OCI-LY3 (cell line): ENCODE data around the gene CCL20.

Experiments used
- H2AFZ ChIP-seq: fragments of 200-600, 300-600 bp; shearing (Covaris generic); 2 replicates; pipeline ENCODE4 v1.6.0; 2014; ENCODE audit warnings: antibody characterized with exemption, low read depth, low read length
- H3K27ac ChIP-seq: fragments of 200-600, 300-600 bp; sonication (generic); 2 replicates; pipeline ENCODE4 v1.5.1; 2014; ENCODE audit warnings: mild to moderate bottlenecking, low read length, moderate library complexity, mixed read lengths
- H3K27me3 ChIP-seq: fragments of 200-600, 300-600 bp; sonication (generic); 2 replicates; pipeline ENCODE4 v1.6.1; 2014; ENCODE audit warnings: low read depth, low read length, mixed read lengths
- H3K36me3 ChIP-seq: fragments of 200-600, 300-600 bp; sonication (generic); replicated peaks from 2 replicates; pipeline ENCODE3; 2014; ENCODE audit warnings: low read depth, low read length, mixed read lengths
- H3K4me1 ChIP-seq: fragments of 300-600, 200-600 bp; sonication (generic); 2 replicates; pipeline ENCODE4 v1.6.1; 2014; ENCODE audit warnings: low read length, mixed read lengths
- H3K4me2 ChIP-seq: fragments of 200-600, 300-600 bp; sonication (generic); 2 replicates; pipeline ENCODE4 v1.6.1; 2014; ENCODE audit warnings: low read length, mixed read lengths
- H3K4me3 ChIP-seq: fragments of 300-600, 200-600 bp; sonication (generic); 2 replicates; pipeline ENCODE4 v1.5.1; 2014; ENCODE audit warnings: antibody characterized with exemption, mild to moderate bottlenecking, low read length, moderate library complexity
- H3K79me2 ChIP-seq: fragments of 300-600, 200-600 bp; shearing (Covaris generic); 2 replicates; pipeline ENCODE4 v1.6.1; 2014; ENCODE audit warnings: mild to moderate bottlenecking, low read length, mixed read lengths
- H3K9ac ChIP-seq: fragments of 300-600, 200-600 bp; shearing (Covaris generic); 2 replicates; pipeline ENCODE4 v1.6.0; 2014; ENCODE audit warnings: mild to moderate bottlenecking, low read length, moderate library complexity
- H3K9me3 ChIP-seq: fragments of 200-600, 300-600 bp; shearing (Covaris generic); 2 replicates; pipeline ENCODE4 v1.6.1; 2014; ENCODE audit warnings: low read length, mixed read lengths; ENCODE audit not compliant: insufficient read depth
- H4K20me1 ChIP-seq: fragments of 200-600, 300-600 bp; sonication (generic); 2 replicates; pipeline ENCODE4 v1.6.1; 2016; ENCODE audit warnings: low read length, mixed read lengths; ENCODE audit not compliant: insufficient read depth
- CTCF ChIP-seq: fragments of 200-600, 300-600 bp; sonication (generic); IDR thresholded peaks from 2 replicates; pipeline ENCODE4 v1.5.1; 2014; ENCODE audit warnings: antibody characterized with exemption, low read length, low read depth
- EZH2phosphoT487 ChIP-seq: fragments of 200-600 bp; shearing (Covaris generic); IDR thresholded peaks from 2 replicates; pipeline ENCODE4 v1.6.1; 2018; ENCODE audit warnings: antibody characterized with exemption, mixed run types, low read depth

The CCL20 gene

GRCh38 chr2:227785293-227785692 is 28.3 kb upstream of the CCL20 start:
- Histone ChIP-seq H3K27ac (no peak overlapping the region), H3K79me2 (no peaks in the 10 kb centered on the region), H3K36me3 (no peaks in the 10 kb centered on the region), H3K4me2 (no peak overlapping the region), H2AFZ (no peak overlapping the region), H3K4me1 (no peaks in the 10 kb centered on the region), H4K20me1 (no peaks in the 10 kb centered on the region), H3K9me3 (no peaks in the 10 kb centered on the region), H3K27me3 (no peaks in the 10 kb centered on the region; the same call in 1 of the 2 replicates), H3K4me3 (no peak overlapping the region), H3K9ac (no peak overlapping the region)
- TF ChIP-seq CTCF (no peak), EZH2phosphoT487 (no peak)

GRCh38 chr2:227788561-227789018 is 25.1 kb upstream of the CCL20 start:
- Histone ChIP-seq H3K36me3 (no peaks in the 10 kb centered on the region), H3K4me1 (no peaks in the 10 kb centered on the region), H3K4me3 (no peak overlapping the region), H4K20me1 (no peaks in the 10 kb centered on the region), H3K27me3 (no peaks in the 10 kb centered on the region; the same call in 1 of the 2 replicates), H3K79me2 (no peaks in the 10 kb centered on the region), H3K27ac (no peak overlapping the region), H3K4me2 (no peak overlapping the region), H2AFZ (no peak overlapping the region), H3K9ac (no peak overlapping the region), H3K9me3 (no peaks in the 10 kb centered on the region)
- no peak for TF ChIP-seq EZH2phosphoT487
- no peak for TF ChIP-seq CTCF

GRCh38 chr2:227789803-227790202 is 23.8 kb upstream of the CCL20 start:
- Histone ChIP-seq H4K20me1 (no peaks in the 10 kb centered on the region), H3K79me2 (no peaks in the 10 kb centered on the region), H3K9ac (no peak overlapping the region), H3K27ac (no peak overlapping the region), H3K4me3 (no peak overlapping the region), H3K4me2 (no peak overlapping the region), H2AFZ (no peak overlapping the region), H3K27me3 (no peaks in the 10 kb centered on the region; the same call in 1 of the 2 replicates), H3K36me3 (no peaks in the 10 kb centered on the region), H3K9me3 (no peaks in the 10 kb centered on the region), H3K4me1 (no peaks in the 10 kb centered on the region)
- no peak for TF ChIP-seq CTCF
- no peak for TF ChIP-seq EZH2phosphoT487

- Histone ChIP-seq H3K4me1 (no peaks in the 10 kb centered on the region), H3K4me3 (no peak overlapping the region), H2AFZ (no peak overlapping the region), H3K9me3 (no peaks in the 10 kb centered on the region), H3K9ac (no peak overlapping the region), H3K27ac (no peak overlapping the region), H3K4me2 (no peak overlapping the region), H4K20me1 (no peaks in the 10 kb centered on the region), H3K27me3 (no peaks in the 10 kb centered on the region; the same call in 1 of the 2 replicates), H3K36me3 (no peaks in the 10 kb centered on the region), H3K79me2 (no peaks in the 10 kb centered on the region)
- TF ChIP-seq CTCF (no peak), EZH2phosphoT487 (no peak)
These were observed 20.4 kb upstream of the CCL20 start for GRCh38 chr2:227793148-227793712.
